ENCODE measurements around the gene NRXN3.

NRXN3 gene

DNA sequence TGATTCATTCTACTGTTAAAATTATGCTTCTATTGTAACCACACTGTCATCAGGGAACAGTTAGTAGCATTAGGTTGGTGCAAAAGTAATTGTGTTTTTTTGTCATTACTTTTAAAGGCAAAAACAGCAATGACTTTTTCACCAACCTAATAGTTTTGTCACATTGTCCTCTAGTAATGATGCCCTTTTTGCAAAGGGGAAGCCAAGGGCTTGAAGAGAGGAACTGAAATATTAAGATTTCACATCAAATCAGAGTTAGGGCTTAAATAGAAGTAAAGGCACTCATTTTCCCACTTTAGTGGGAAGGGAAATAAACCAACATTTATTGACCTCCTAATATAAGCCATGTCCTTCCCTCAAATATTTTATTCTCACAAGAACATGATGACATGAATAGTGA is 273.7 kb downstream of the NRXN3 start:
- H3K9me3 ChIP-seq (ENCODE audit: control insufficient read depth, insufficient read depth, low read depth, low read length) = no peaks in the 10 kb centered on the region
- no peaks in the 10 kb centered on the region for H3K4me1 ChIP-seq (ENCODE audit: control insufficient read depth, insufficient read depth, low read length)
- H3K36me3 ChIP-seq (ENCODE audit: control insufficient read depth in 2 of 2, insufficient read depth in 1 of 2, low read length in 2 of 2) = no peaks in the 10 kb centered on the region
- POLR2A ChIA-PET = no interaction called here
- no peak overlapping the region for H3K27ac ChIP-seq (ENCODE audit: extremely low read depth, low read depth, low read length)
- no peak for TF ChIP-seq ZNF133 (tag by site-specific recombination; IDR thresholded peaks at IDR 0.05)
- no peak for TF ChIP-seq ZNF677 (tag by site-specific recombination; IDR thresholded peaks at IDR 0.05)
- no peak for TF ChIP-seq ZFP3 (tag by site-specific recombination; IDR thresholded peaks at IDR 0.05; ENCODE audit: low read depth)
- no peak for TF ChIP-seq ZNF366 (tag by site-specific recombination; conservative IDR thresholded peaks at IDR 0.05)
- no peak for TF ChIP-seq MEIS1 (CRISPR knock-in tag; IDR thresholded peaks at IDR 0.05; ENCODE audit: borderline replicate concordance)
- CTCF ChIA-PET = interaction anchor here (1.8 kb wide), 1 partner anchor 123 kb away, joined by 5 read pairs; no protein-coding TSS in a partner anchor
- H3K4me3 ChIP-seq (ENCODE audit: low read depth, low read length) = no peak overlapping the region

DNA sequence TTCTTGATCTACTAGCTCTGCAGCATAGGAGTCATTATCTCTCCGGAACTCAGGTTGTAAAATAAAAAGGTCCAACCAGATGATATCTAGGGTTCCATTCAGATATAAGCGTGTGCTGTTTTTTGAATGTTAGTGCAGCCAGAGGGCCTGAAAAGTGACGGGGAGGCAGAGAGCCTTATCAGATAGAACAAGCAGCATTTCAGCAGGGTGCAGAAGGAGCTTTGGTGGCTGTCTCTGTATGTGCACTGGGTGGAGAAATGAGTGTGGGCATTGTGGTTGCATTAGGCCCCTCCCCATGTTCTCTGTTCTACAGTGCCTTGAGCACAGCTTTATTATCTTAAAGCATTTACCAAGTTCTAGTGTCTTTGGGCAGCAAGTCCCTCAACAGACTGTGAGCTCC is 275.1 kb downstream of the NRXN3 start:
- no peaks in the 10 kb centered on the region for H3K9me3 ChIP-seq (ENCODE audit: control insufficient read depth, insufficient read depth, low read depth, low read length)
- CTCF ChIA-PET = interaction anchor here (1.7 kb wide), 1 partner anchor 394 kb away, joined by 4 read pairs; no protein-coding TSS in a partner anchor
- no peak for TF ChIP-seq ZNF19 (tag by site-specific recombination; IDR thresholded peaks at IDR 0.05; ENCODE audit: low read depth)
- TF ChIP-seq OSR2 (tag by site-specific recombination; IDR thresholded peaks at IDR 0.05) = no peak
- no peak for TF ChIP-seq SETDB1 (IDR thresholded peaks at IDR 0.05; ENCODE audit: insufficient read length, low read length)
- TF ChIP-seq, protein P1, sequence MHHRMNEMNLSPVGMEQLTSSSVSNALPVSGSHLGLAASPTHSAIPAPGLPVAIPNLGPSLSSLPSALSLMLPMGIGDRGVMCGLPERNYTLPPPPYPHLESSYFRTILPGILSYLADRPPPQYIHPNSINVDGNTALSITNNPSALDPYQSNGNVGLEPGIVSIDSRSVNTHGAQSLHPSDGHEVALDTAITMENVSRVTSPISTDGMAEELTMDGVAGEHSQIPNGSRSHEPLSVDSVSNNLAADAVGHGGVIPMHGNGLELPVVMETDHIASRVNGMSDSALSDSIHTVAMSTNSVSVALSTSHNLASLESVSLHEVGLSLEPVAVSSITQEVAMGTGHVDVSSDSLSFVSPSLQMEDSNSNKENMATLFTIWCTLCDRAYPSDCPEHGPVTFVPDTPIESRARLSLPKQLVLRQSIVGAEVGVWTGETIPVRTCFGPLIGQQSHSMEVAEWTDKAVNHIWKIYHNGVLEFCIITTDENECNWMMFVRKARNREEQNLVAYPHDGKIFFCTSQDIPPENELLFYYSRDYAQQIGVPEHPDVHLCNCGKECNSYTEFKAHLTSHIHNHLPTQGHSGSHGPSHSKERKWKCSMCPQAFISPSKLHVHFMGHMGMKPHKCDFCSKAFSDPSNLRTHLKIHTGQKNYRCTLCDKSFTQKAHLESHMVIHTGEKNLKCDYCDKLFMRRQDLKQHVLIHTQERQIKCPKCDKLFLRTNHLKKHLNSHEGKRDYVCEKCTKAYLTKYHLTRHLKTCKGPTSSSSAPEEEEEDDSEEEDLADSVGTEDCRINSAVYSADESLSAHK (tag by site-specific recombination; IDR thresholded peaks at IDR 0.05) = no peak
- no peak for TF ChIP-seq ZNF266 (tag by site-specific recombination; IDR thresholded peaks at IDR 0.05; ENCODE audit: low read depth)
- no peak for TF ChIP-seq ZNF792 (tag by site-specific recombination; IDR thresholded peaks at IDR 0.05)
- no peak for TF ChIP-seq HOXA7 (CRISPR knock-in tag; IDR thresholded peaks at IDR 0.05; ENCODE audit: borderline replicate concordance)
- no peak for TF ChIP-seq ZNF175 (tag by site-specific recombination; IDR thresholded peaks at IDR 0.05)
- TF ChIP-seq, protein P2, sequence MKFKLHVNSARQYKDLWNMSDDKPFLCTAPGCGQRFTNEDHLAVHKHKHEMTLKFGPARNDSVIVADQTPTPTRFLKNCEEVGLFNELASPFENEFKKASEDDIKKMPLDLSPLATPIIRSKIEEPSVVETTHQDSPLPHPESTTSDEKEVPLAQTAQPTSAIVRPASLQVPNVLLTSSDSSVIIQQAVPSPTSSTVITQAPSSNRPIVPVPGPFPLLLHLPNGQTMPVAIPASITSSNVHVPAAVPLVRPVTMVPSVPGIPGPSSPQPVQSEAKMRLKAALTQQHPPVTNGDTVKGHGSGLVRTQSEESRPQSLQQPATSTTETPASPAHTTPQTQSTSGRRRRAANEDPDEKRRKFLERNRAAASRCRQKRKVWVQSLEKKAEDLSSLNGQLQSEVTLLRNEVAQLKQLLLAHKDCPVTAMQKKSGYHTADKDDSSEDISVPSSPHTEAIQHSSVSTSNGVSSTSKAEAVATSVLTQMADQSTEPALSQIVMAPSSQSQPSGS (tag by site-specific recombination; IDR thresholded peaks at IDR 0.05; ENCODE audit: low read depth) = no peak
- no peak for TF ChIP-seq KLF10 (tag by site-specific recombination; IDR thresholded peaks at IDR 0.05)
- TF ChIP-seq ZNF777 (tag by site-specific recombination; IDR thresholded peaks at IDR 0.05; ENCODE audit: borderline replicate concordance) = no peak
- TF ChIP-seq ZNF621 (tag by site-specific recombination; IDR thresholded peaks at IDR 0.05) = no peak
- TF ChIP-seq, protein P3, sequence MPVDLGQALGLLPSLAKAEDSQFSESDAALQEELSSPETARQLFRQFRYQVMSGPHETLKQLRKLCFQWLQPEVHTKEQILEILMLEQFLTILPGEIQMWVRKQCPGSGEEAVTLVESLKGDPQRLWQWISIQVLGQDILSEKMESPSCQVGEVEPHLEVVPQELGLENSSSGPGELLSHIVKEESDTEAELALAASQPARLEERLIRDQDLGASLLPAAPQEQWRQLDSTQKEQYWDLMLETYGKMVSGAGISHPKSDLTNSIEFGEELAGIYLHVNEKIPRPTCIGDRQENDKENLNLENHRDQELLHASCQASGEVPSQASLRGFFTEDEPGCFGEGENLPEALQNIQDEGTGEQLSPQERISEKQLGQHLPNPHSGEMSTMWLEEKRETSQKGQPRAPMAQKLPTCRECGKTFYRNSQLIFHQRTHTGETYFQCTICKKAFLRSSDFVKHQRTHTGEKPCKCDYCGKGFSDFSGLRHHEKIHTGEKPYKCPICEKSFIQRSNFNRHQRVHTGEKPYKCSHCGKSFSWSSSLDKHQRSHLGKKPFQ (tag by site-specific recombination; IDR thresholded peaks at IDR 0.05) = no peak
- no peak for TF ChIP-seq KLF1 (tag by site-specific recombination; IDR thresholded peaks at IDR 0.05)
- no peak for TF ChIP-seq GLIS1 (tag by site-specific recombination; IDR thresholded peaks at IDR 0.05)
- no peak for TF ChIP-seq ZNF341 (tag by site-specific recombination; IDR thresholded peaks at IDR 0.05; ENCODE audit: low read depth)
- TF ChIP-seq ZNF843 (tag by site-specific recombination; IDR thresholded peaks at IDR 0.05) = no peak
- TF ChIP-seq, protein P4, sequence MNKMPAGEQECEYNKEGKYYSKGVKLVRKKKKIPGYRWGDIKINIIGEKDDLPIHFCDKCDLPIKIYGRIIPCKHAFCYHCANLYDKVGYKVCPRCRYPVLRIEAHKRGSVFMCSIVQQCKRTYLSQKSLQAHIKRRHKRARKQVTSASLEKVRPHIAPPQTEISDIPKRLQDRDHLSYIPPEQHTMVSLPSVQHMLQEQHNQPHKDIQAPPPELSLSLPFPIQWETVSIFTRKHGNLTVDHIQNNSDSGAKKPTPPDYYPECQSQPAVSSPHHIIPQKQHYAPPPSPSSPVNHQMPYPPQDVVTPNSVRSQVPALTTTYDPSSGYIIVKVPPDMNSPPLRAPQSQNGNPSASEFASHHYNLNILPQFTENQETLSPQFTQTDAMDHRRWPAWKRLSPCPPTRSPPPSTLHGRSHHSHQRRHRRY (tag by site-specific recombination; IDR thresholded peaks at IDR 0.05) = no peak

More for the DNA sequence above, 275.1 kb downstream of the NRXN3 start:
- no peak overlapping the region for H3K4me3 ChIP-seq (ENCODE audit: low read depth, low read length)
- H3K36me3 ChIP-seq (ENCODE audit: control insufficient read depth in 2 of 2, insufficient read depth in 1 of 2, low read length in 2 of 2) = no peaks in the 10 kb centered on the region
- H3K27ac ChIP-seq (ENCODE audit: extremely low read depth, low read depth, low read length) = no peak overlapping the region
- H3K4me1 ChIP-seq (ENCODE audit: control insufficient read depth, insufficient read depth, low read length) = no peaks in the 10 kb centered on the region
- POLR2A ChIA-PET = no interaction called here
